PC-9 (cell line): ENCODE results near the gene DIAPH3. TPM values are rescaled to one million over a fixed set of nuclear protein-coding genes. Genes with fewer than 3 reads are reported as not detected.
A peak's percentile ranks its signal among the peaks of the same experiment; 100 is the strongest.

Experiments
- BruUV-seq: library from RNA; stranded (reverse); fragments of 400-500 nt; replicated peaks from 2 replicates; lab custom pipeline; 2021; lab: Mats Ljungman, UMichigan
- CTCF ChIA-PET: fragments of 300-600 bp; sonication (Branson Sonifier 250); formaldehyde crosslinking; loops from one replicate; lab custom pipeline; 2022; ENCODE audit warnings: antibody characterized with exemption; lab: Charles Lee
- POLR2A ChIA-PET: fragments of 300-600 bp; sonication (Branson Sonifier 250); formaldehyde crosslinking; loops from one replicate; lab custom pipeline; 2022; ENCODE audit warnings: antibody characterized with exemption; ENCODE audit not compliant: unreplicated experiment; lab: Charles Lee
- DNase-seq, 2 experiments: peaks; one replicate each; pipeline versions ENCODE4 v3.0.0 to v3.0.0-alpha.2; 2015 to 2022; ENCODE audit warnings: mixed read lengths in 1 of 2
- H2AFZ ChIP-seq: fragments of 200-600 bp; sonication (generic); 2 replicates; pipeline ENCODE4 v1.8.1; 2017; ENCODE audit warnings: antibody characterized with exemption
- H3F3A ChIP-seq: fragments of 200-600 bp; sonication (generic); 2 replicates; pipeline ENCODE4 v1.8.1; 2017; ENCODE audit warnings: antibody characterized with exemption, mild to moderate bottlenecking, low read depth; ENCODE audit not compliant: insufficient read depth
- H3K27ac ChIP-seq: fragments of 200-600 bp; sonication (generic); 2 replicates; pipeline ENCODE4 v1.6.1; 2016; ENCODE audit warnings: mixed run types
- H3K27me3 ChIP-seq: fragments of 200-600 bp; sonication (generic); 2 replicates; pipeline ENCODE4 v1.6.1; 2016; ENCODE audit warnings: low read depth, mixed run types; ENCODE audit not compliant: insufficient read depth
- H3K36me3 ChIP-seq: fragments of 200-600 bp; sonication (generic); 2 replicates; pipeline ENCODE4 v1.6.1; 2016; ENCODE audit warnings: low read depth, mixed run types
- H3K4me1 ChIP-seq: fragments of 200-600 bp; sonication (generic); replicated peaks from 2 replicates; pipeline ENCODE4 v1.6.1; 2016; ENCODE audit warnings: mixed run types; ENCODE audit not compliant: insufficient read depth
- H3K4me2 ChIP-seq: fragments of 200-600 bp; sonication (generic); 2 replicates; pipeline ENCODE4 v1.6.1; 2017; ENCODE audit warnings: mixed run types
- H3K4me3 ChIP-seq: fragments of 200-600 bp; sonication (generic); 2 replicates; pipeline ENCODE4 v1.6.1; 2016; ENCODE audit warnings: mixed run types
- H3K79me2 ChIP-seq: fragments of 200-600 bp; sonication (generic); 2 replicates; pipeline ENCODE4 v1.6.1; 2017; ENCODE audit warnings: low read depth, mixed run types
- H3K9me2 ChIP-seq: fragments of 200-600 bp; sonication (generic); 2 replicates; pipeline ENCODE4 v1.8.1; 2017; ENCODE audit warnings: mild to moderate bottlenecking; ENCODE audit not compliant: insufficient read depth
- H3K9me3 ChIP-seq: fragments of 200-600 bp; sonication (generic); 2 replicates; pipeline ENCODE4 v1.8.1; 2016; ENCODE audit warnings: low read depth; ENCODE audit not compliant: insufficient read depth
- H4K20me1 ChIP-seq: fragments of 200-600 bp; sonication (generic); 2 replicates; pipeline ENCODE4 v1.8.1; 2017; ENCODE audit not compliant: insufficient read depth
- EZH2 ChIP-seq: fragments of 200-600 bp; sonication (generic); IDR thresholded peaks from 2 replicates; pipeline ENCODE4 v1.8.0; 2017; ENCODE audit warnings: antibody characterized with exemption, low read depth
- intact Hi-C: fragments of 100-400 bp; cut with micrococcal nuclease; formaldehyde crosslinking; loops from one replicate; pipeline ENCODE4 v1.10.0; 2022; ENCODE audit not compliant: unreplicated experiment
- total RNA-seq: library from RNA; stranded (reverse); gene quantifications from 2 replicates; pipeline ENCODE4 v1.2.3, GENCODE V29; 2021
- TF ChIP-seq, protein P1 (sequence below): fragments of 200-600 bp; sonication (generic); conservative IDR thresholded peaks from 2 replicates; pipeline ENCODE4 v1.6.1; 2017; ENCODE audit warnings: mixed run types, antibody characterized with exemption, mild to moderate bottlenecking, moderate library complexity

DIAPH3 gene
- total RNA-seq, 1 experiment from 2014 or later = 39.3 TPM

DNA sequence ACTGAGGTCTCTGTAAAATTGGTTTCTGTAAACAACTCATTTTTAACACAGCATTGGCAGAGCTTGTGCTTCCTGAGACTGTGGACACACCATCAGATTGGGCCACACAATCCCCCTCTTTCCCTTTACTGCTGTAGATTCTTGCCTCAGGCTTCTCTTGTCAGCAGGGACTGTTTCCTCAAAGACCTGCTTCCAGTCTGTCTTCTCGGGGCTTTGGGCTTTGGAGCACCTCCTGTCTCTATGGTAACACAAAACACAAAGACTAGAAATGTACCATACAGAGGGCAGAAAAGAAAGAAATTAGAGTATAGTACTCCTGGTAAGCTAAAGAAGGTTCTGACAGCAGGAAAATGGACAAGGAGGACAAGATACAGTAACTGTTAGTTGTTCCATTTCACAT lies 484.5 kb downstream of the DIAPH3 start:
- Histone ChIP-seq H3K4me2 (no peak overlapping the region), H3K9me2 (no peaks in the 10 kb centered on the region), H3K27ac (no peak overlapping the region), H3K4me3 (no peak overlapping the region), H2AFZ (no peak overlapping the region), H3K27me3 (no peaks in the 10 kb centered on the region), H3K79me2 (no peaks in the 10 kb centered on the region), H3K36me3 (no peaks in the 10 kb centered on the region), H3K9me3 (no peaks in the 10 kb centered on the region), H4K20me1 (no peaks in the 10 kb centered on the region), H3F3A (no peaks in the 10 kb centered on the region), H3K4me1 (no peaks in the 10 kb centered on the region)
- TF ChIP-seq EZH2 = no peak
- TF ChIP-seq, protein P1, sequence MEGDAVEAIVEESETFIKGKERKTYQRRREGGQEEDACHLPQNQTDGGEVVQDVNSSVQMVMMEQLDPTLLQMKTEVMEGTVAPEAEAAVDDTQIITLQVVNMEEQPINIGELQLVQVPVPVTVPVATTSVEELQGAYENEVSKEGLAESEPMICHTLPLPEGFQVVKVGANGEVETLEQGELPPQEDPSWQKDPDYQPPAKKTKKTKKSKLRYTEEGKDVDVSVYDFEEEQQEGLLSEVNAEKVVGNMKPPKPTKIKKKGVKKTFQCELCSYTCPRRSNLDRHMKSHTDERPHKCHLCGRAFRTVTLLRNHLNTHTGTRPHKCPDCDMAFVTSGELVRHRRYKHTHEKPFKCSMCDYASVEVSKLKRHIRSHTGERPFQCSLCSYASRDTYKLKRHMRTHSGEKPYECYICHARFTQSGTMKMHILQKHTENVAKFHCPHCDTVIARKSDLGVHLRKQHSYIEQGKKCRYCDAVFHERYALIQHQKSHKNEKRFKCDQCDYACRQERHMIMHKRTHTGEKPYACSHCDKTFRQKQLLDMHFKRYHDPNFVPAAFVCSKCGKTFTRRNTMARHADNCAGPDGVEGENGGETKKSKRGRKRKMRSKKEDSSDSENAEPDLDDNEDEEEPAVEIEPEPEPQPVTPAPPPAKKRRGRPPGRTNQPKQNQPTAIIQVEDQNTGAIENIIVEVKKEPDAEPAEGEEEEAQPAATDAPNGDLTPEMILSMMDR = no peak
- POLR2A ChIA-PET = no interaction called here
- no peak for DNase-seq
- no TSS peak for BruUV-seq
- intact Hi-C loops = loop anchor here (10.0 kb wide), 1 partner anchor 284 kb away; no protein-coding TSS in a partner anchor
- CTCF ChIA-PET = no interaction called here

DNA sequence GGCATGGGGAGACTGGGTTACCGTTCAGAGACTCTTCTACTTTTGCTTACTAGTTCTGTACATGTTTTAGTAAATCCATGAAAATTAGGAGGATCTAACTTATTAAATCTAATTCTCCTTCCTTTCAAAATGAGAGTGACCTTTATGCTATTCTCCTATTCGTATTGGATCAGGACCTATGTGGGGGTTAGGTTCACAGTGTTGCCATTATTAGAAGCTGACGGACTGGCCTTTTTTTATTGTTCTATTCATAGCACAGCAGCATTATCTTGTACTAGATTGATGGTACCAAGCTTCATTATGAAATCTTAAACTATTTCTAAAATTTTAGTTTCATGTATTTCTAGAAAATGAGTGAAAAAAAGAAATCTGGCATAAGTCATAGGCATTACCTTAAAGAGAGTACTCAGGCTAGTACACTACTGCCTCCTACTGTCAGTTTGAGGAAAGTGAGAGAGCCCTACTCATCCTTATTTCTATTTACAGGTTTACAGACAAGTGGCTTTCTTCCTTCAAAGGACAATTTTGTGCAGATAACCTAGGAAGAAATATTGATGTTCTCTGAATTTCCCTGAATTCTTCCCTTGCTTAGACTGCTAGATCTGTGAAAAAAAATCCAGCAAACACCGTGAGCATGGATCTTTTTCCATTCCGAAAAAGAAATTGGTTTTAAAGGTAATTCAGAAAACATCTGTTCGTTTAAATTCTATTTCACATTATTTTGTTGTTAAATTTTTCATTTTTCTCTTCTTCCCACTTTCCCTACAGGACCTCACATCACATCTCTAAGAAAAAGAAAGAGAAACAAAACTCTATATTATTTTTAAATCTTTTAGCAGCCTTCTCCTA lies 485.5 kb downstream of the DIAPH3 start:
- H3K27ac ChIP-seq = no peak overlapping the region
- BruUV-seq = no TSS peak
- intact Hi-C loops = loop anchor here (10.0 kb wide), 1 partner anchor 283 kb away; no protein-coding TSS in a partner anchor
- no peaks in the 10 kb centered on the region for H3F3A ChIP-seq
- POLR2A ChIA-PET = no interaction called here
- H3K9me2 ChIP-seq = no peaks in the 10 kb centered on the region
- no peak overlapping the region for H3K4me2 ChIP-seq
- H3K36me3 ChIP-seq = no peaks in the 10 kb centered on the region
- H2AFZ ChIP-seq = no peak overlapping the region
- no peaks in the 10 kb centered on the region for H4K20me1 ChIP-seq
- CTCF ChIA-PET = no interaction called here
- H3K79me2 ChIP-seq = no peaks in the 10 kb centered on the region
- TF ChIP-seq, protein P1 = peak; percentile 69
- no peak for TF ChIP-seq EZH2
- H3K4me1 ChIP-seq = no peaks in the 10 kb centered on the region
- H3K27me3 ChIP-seq = no peaks in the 10 kb centered on the region
- H3K4me3 ChIP-seq = no peak overlapping the region
- DNase-seq = no peak
- no peaks in the 10 kb centered on the region for H3K9me3 ChIP-seq

DNA sequence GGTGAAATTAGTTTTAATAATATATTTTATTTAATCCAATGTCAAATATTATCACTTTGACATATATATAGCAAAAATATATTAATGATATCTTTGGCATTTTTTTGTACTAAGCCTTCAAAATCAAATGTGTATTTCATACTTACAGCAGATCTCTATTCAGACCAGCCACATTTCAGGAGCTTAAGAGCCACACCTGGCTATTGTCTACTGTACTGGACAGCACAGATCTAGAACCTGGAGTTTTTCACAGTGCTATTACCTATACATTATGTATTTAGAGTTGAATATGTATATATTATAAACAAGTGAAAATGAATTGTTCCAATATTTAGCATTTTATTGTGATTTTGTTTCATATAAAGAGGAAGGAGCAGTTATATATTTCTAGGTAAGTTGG lies 486.3 kb downstream of the DIAPH3 start:
- no peak for TF ChIP-seq EZH2
- TF ChIP-seq, protein P1 = no peak
- no TSS peak for BruUV-seq
- intact Hi-C loops = loop anchor here (10.0 kb wide), 1 partner anchor 283 kb away; no protein-coding TSS in a partner anchor
- CTCF ChIA-PET = no interaction called here
- no peak overlapping the region for H3K4me2 ChIP-seq
- H4K20me1 ChIP-seq = no peaks in the 10 kb centered on the region
- no peak overlapping the region for H3K27ac ChIP-seq
- no peaks in the 10 kb centered on the region for H3K9me2 ChIP-seq
- no peaks in the 10 kb centered on the region for H3K4me1 ChIP-seq
- H2AFZ ChIP-seq = no peak overlapping the region
- H3K4me3 ChIP-seq = no peak overlapping the region
- no peaks in the 10 kb centered on the region for H3K27me3 ChIP-seq
- no peaks in the 10 kb centered on the region for H3K36me3 ChIP-seq
- no peak for DNase-seq
- no peaks in the 10 kb centered on the region for H3K79me2 ChIP-seq
- no peaks in the 10 kb centered on the region for H3F3A ChIP-seq
- H3K9me3 ChIP-seq = no peaks in the 10 kb centered on the region
- POLR2A ChIA-PET = no interaction called here
